Measurements from ENCODE around the gene TUBAL3. TPM values are rescaled to one million over a fixed set of nuclear protein-coding genes. Genes with fewer than 3 reads are reported as not detected.

Gene TUBAL3
- total RNA-seq, 1 donor: not detected

DNA sequence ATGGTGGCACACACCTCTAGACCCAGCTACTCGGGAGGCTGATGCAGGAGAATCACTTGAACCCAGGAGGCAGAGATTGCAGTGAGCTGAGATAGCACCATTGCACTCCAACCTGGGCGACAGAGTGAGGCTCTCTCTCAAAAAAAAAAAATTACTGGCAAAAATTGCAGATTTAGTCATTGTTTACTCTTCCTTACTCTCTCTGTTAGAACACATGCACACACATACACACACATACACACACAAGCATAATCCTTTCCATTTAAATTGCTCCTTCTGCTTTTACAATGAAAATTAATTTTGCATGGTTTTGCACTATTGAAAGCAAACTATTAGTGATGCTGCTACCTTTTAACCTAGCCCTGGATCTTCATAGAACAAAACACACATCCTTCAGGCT, 55.3 kb downstream of the TUBAL3 start:
- no peak for DNase-seq (ENCODE audit: low read depth)
- TF ChIP-seq, protein P1, sequence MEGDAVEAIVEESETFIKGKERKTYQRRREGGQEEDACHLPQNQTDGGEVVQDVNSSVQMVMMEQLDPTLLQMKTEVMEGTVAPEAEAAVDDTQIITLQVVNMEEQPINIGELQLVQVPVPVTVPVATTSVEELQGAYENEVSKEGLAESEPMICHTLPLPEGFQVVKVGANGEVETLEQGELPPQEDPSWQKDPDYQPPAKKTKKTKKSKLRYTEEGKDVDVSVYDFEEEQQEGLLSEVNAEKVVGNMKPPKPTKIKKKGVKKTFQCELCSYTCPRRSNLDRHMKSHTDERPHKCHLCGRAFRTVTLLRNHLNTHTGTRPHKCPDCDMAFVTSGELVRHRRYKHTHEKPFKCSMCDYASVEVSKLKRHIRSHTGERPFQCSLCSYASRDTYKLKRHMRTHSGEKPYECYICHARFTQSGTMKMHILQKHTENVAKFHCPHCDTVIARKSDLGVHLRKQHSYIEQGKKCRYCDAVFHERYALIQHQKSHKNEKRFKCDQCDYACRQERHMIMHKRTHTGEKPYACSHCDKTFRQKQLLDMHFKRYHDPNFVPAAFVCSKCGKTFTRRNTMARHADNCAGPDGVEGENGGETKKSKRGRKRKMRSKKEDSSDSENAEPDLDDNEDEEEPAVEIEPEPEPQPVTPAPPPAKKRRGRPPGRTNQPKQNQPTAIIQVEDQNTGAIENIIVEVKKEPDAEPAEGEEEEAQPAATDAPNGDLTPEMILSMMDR (IDR thresholded peaks at IDR 0.05; ENCODE audit: insufficient read depth, low read length): no peak
- H3K4me3 ChIP-seq (ENCODE audit: low read depth, low read length): no peak overlapping the region

DNA sequence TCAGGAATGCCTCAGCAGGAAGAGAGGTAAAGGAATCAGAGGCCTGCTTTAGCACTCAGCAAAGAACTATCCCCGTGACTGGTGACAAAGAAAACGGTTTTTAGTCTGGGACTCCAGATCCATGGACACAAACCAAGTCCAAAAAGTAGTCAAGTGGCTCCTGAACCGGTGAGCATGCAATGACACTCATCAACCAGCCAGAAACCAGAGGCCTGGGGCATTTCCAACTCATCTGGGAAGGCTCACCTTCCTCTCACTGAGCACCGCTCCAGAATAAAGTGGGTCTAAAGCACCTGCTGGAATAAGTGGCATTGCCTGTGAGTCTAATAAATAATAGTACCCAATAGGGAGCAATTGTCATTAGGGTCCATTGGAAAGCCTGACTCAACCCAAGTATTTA, 57.7 kb downstream of the TUBAL3 start:
- no peak for DNase-seq (ENCODE audit: low read depth)
- H3K4me3 ChIP-seq (ENCODE audit: low read depth, low read length): no peak overlapping the region
- TF ChIP-seq, protein P1 (IDR thresholded peaks at IDR 0.05; ENCODE audit: insufficient read depth, low read length): no peak

DNA sequence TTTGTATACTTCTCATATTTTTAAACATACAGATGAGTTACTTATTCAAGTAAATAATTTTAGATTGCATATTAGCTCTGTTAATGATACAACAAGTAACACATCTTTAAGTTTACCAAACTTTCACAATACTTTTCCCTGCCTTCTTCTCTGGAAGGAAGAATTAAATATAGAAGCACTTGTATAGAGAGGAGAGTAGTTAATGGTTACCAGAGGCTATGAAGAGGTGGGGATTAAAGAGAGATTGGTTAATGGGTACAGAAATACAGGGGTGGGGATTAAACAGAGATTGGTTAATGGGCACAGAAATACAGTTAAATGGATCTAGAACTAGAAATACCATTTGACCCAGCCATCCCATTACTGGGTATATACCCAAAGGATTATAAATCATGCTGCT, 59.9 kb downstream of the TUBAL3 start:
- TF ChIP-seq, protein P1 (IDR thresholded peaks at IDR 0.05; ENCODE audit: insufficient read depth, low read length): no peak
- H3K4me3 ChIP-seq (ENCODE audit: low read depth, low read length): no peak overlapping the region
- DNase-seq (ENCODE audit: low read depth): no peak

DNA sequence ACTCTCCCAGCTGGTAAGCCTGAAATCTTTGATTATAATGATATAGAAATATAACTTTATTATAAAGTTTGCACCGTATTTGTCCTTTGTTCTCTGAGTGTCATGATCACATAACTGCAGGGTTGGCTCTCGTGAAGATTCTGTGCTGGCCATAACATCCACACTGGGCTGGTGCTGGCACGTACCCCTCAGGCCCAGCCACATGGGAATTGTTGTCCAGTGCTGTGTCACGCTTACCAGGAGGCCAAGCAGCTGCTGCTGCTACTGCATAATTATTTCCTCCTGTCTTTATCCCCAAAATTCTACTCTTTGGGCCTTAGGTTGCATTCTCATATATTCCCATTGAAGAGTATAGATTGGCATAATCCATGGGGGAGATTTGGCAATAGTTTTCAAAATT, 60.6 kb downstream of the TUBAL3 start:
- TF ChIP-seq, protein P1 (IDR thresholded peaks at IDR 0.05; ENCODE audit: insufficient read depth, low read length): no peak
- DNase-seq (ENCODE audit: low read depth): no peak
- no peak overlapping the region for H3K4me3 ChIP-seq (ENCODE audit: low read depth, low read length)

DNA sequence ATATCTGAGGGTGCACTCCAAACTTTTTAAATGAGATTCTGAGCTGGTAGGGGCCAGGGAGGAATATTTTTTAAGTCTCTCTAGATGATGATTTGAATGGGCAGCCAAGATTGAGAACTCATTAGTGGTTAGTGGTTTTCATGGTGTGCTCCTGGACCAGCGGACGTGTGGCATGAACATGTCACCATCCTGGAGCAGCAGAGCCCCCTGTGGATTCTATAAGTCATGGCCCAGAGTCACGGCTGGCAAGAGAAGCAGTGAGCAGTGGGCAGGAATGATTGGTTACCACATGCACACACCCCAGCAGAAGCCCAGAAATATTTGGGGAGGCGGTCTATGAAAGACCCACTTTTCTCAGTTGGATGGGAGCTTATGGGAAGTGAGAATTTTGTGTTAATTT, 61.1 kb downstream of the TUBAL3 start:
- H3K4me3 ChIP-seq (ENCODE audit: low read depth, low read length): no peak overlapping the region
- no peak for DNase-seq (ENCODE audit: low read depth)
- TF ChIP-seq, protein P1 (IDR thresholded peaks at IDR 0.05; ENCODE audit: insufficient read depth, low read length): no peak

Other genes with a start within 250 kb of the TUBAL3 start
- gene AKR1C8, start 219.7 kb downstream of the TUBAL3 start, total RNA-seq (ENCODE audit: low replicate concordance): not detected in 2 replicates
- not detected in 2 replicates for gene AKR1C4, start 208.0 kb downstream of the TUBAL3 start, total RNA-seq (ENCODE audit: low replicate concordance)
- not detected in 2 replicates for gene UCN3, start 39.9 kb downstream of the TUBAL3 start, total RNA-seq (ENCODE audit: low replicate concordance)
- 16.6 and 33.9 TPM in 2 replicates for gene NET1, start 7.7 kb upstream of the TUBAL3 start, total RNA-seq (ENCODE audit: low replicate concordance)
- not detected in 2 replicates for gene CALML5, start 94.7 kb upstream of the TUBAL3 start, total RNA-seq (ENCODE audit: low replicate concordance)
- not detected in 2 replicates for gene CALML3, start 120.1 kb upstream of the TUBAL3 start, total RNA-seq (ENCODE audit: low replicate concordance)

Measured in fibroblast of the aortic adventitia (primary cell).